GM18498 (cell line): ENCODE results near the gene WARS2.
A peak's percentile ranks its signal among the peaks of the same experiment; 100 is the strongest.
"Not testable (repeated sequence)": the region's sequence is repeated elsewhere in the genome, so short reads cannot be mapped to it uniquely, and the experiment has no call there.

Experiments used
- ATAC-seq: cut with Tn5 transposase; IDR thresholded peaks from one replicate; pipeline ENCODE4 v1.9.1; 2021; ENCODE audit warnings: mild to moderate bottlenecking, moderate library complexity; ENCODE audit not compliant: unreplicated experiment

WARS2 gene

GRCh38 chr1:119140177-119141019 lies at the start of gene WARS2:
Gene WARS2, minus strand, starts transcription at chr1:119140653. Its CDS starts 9 bp downstream, at chr1:119140644.
- ATAC-seq = peak; percentile 95

GRCh38 chr1:119188926-119189325 lies 48.5 kb upstream of the WARS2 start:
- ATAC-seq = no peak

DNA sequence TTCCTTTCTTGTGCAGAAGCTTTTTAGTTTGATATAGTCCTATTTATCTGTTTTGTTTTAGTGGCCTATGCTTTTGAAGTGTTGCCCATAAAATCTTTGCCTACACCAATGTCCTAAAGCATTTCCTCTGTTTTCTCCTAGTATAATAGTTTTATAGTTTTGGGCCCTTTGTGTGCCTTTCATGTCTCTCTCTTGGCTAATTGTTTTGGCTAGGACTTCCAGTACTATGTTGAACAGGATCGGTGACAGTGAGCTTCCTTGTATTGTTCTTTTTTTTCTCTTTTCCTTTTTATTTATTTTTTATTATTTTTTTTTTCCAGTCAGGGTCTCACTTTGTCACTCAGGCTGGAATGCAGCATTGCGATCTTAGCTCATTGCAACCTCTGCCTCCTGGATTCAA lies 47.0 kb upstream of the WARS2 start:
- ATAC-seq = no peak

- ATAC-seq = no peak
Observed at GRCh38 chr1:119186471-119186870, 46.0 kb upstream of the WARS2 start.

DNA sequence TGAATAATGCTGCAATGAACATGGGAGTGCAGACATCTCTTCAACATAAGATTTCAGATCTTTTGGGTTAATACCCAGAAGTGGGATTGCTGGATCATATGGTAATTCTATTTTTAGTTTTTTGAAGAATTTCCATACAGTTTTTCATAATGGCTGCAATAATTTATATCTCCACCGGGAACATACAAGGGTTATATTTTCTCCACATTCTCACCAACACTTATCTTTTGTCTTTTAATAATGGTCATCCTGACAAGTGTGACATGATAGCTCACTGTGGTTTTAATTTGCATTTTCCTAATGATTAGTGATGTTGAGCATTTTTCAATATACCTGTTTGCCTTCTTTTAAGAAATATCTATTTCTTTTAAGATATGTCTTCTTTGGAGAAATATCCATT lies 44.5 kb upstream of the WARS2 start:
- ATAC-seq = no peak

- ATAC-seq = no peak
Observed at GRCh38 chr1:119181218-119181617, 40.8 kb upstream of the WARS2 start.

DNA sequence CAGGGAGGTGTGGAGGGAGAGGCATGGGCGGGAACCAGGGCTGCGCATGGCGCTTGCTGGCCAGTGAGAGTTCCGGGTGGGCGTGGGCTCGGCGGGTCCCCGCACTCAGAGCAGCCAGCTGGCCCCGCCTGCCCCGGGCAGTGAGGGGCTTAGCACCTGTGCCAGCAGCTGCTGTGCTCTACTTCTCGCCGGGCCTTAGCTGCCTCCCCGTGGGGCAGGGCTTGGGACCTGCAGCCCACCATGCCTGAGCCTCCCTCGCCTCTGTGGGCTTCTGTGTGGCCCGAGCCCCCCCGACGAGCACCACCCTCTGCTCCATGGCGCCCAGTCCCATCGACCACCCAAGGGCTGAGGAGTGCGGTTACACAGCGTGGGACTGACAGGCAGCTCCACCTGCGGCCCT lies 38.6 kb upstream of the WARS2 start:
- no peak for ATAC-seq

DNA sequence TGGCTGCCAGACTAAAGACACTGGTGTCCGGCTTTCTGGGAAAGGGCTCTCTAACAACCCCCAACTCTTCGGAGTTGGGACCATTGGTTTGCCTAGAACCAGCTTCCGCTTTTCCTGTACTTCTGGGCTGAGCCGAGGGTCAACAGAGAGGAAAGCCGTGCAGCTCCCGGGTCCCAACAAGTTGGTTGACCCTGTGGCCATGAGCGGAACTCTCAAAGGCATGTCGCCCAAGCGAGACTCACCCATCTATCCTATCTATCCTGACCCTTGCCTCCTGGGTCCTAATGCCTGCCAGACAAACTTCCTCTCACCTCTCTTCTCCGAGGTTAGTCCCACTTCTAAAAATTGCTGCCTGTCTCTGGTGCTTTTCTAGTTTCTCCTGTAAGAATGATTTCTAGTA lies 32.5 kb upstream of the WARS2 start:
- ATAC-seq = not testable (repeated sequence)

DNA sequence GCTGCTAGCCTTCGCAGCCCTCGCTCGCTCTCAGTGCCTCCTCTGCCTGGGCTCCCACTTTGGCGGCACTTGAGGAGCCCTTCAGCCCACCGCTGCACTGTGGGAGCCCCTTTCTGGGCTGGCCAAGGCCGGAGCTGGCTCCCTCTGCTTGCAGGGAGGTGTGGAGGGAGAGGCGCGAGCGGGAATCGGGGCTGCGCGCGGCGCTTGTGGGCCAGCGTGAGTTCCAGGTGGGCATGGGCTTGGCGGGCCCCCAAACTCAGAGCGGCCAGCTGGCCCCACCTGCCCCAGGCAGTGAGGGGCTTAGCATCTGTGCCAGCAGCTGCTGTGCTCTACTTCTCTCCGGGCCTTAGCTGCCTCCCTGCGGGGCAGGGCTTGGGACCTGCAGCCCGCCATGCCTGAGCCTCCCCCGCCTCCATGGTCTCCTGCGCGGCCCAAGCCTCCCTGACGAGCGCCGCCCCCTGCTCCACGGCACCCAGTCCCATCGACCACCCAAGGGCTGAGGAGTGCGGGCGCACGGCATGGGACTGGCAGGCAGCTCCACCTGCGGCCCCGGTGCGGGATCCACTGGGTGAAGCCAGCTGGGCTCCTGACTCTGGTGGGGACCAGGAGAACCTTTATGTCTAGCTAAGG lies 31.0 kb upstream of the WARS2 start:
- ATAC-seq = not testable (repeated sequence)

GRCh38 chr1:119163396-119163795 lies 22.9 kb upstream of the WARS2 start:
- no peak for ATAC-seq

- ATAC-seq = no peak
Observed at GRCh38 chr1:119160866-119161265, 20.4 kb upstream of the WARS2 start.

GRCh38 chr1:119160409-119160808 lies 20.0 kb upstream of the WARS2 start:
- ATAC-seq = no peak

DNA sequence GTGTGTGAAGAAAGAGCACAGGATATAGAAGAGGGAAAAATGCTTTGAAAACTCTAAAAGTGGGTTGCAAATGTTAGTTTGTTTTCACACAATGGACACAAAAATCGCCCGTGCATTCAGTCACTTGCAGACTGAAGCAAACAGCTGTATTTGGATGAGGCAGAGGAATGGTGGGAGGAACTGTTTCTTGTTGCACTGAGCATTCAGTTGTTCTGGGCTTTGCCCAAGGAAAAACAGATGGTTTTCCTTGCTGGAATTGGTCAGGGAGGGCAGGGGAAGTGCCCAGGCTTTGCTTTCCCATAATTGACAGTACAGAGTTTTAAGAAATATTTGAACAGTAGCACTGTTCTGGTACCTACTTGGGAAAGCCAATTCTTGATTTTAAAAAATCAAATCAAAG lies 19.5 kb upstream of the WARS2 start:
- no peak for ATAC-seq

GRCh38 chr1:119159111-119159510 lies 18.7 kb upstream of the WARS2 start:
- ATAC-seq = no peak

GRCh38 chr1:119156761-119157160 lies 16.3 kb upstream of the WARS2 start:
- ATAC-seq = not testable (repeated sequence)

- ATAC-seq = not testable (repeated sequence)
Observed at GRCh38 chr1:119155069-119155468, 14.6 kb upstream of the WARS2 start.

GRCh38 chr1:119150150-119150549 lies 9.7 kb upstream of the WARS2 start:
- no peak for ATAC-seq

- no peak for ATAC-seq
Observed at GRCh38 chr1:119147661-119148090, 7.2 kb upstream of the WARS2 start.

- ATAC-seq = no peak
Observed at GRCh38 chr1:119146466-119146865, 6.0 kb upstream of the WARS2 start.

DNA sequence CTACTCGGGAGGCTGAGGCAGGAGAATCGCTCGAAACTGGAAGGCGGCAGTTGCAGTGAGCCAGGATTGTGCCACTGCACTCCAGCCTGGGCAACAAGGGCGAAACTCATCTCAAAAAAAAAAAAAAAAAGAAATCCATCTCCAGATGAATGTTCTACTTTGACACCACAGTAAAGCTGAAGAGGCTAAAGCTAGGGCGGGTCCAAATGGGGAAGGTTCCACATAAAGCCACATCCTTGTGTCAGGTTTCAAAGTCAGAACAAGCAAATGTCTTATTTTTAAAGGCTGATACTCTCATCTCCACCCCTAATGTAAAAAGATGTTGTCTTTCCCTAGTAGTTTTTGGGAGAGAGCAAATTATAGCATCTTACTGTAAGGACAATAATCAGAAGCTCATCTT lies 4.4 kb upstream of the WARS2 start:
- ATAC-seq = no peak

- no peak for ATAC-seq
Observed at GRCh38 chr1:119143706-119144105, 3.3 kb upstream of the WARS2 start.

- ATAC-seq = no peak
Observed at GRCh38 chr1:119141660-119142059, 1.2 kb upstream of the WARS2 start.
